ENCODE data around the gene CROCC2. TPM values are rescaled to one million over a fixed set of nuclear protein-coding genes. Genes with fewer than 3 reads are reported as not detected.

The CROCC2 gene
- polyA plus RNA-seq, 1 donor (not counting 4 experiments of a cell fraction or from before 2014, with no cell fraction given) = not detected

GRCh38 chr2:240877460-240878340 is 28.4 kb upstream of the CROCC2 start:
- no peak overlapping the region for H3K9ac ChIP-seq (ENCODE audit: control insufficient read depth, extremely low read depth, insufficient read depth, low read length)
- no peaks in the 10 kb centered on the region for H3K79me2 ChIP-seq (ENCODE audit: control insufficient read depth, insufficient read depth, low read length)
- H3K36me3 ChIP-seq (ENCODE audit: control insufficient read depth in 2 of 2, extremely low read depth in 1 of 2, insufficient read depth in 2 of 2, low read length in 2 of 2) = no peaks in the 10 kb centered on the region
- no peak overlapping the region for H3K4me3 ChIP-seq (ENCODE audit: control insufficient read depth in 2 of 3, extremely low read depth in 1 of 3, insufficient read depth in 2 of 3, low read depth in 1 of 3, low read length in 3 of 3)
- dilution Hi-C loops (cut with MboI; ENCODE audit: extremely low pct_ligation_motif_present, low sequenced_read_pairs) = no loop called here
- H2AFZ ChIP-seq (ENCODE audit: control insufficient read depth, low read length) = no peak overlapping the region
- no peaks in the 10 kb centered on the region for H3K27me3 ChIP-seq (ENCODE audit: control insufficient read depth, extremely low read depth, insufficient read depth, low read length)
- no peak for FAIRE-seq
- TF ChIP-seq EZH2 (IDR thresholded peaks at IDR 0.05; ENCODE audit: low read length) = no peak
- TF ChIP-seq CTCF (optimal IDR thresholded peaks at IDR 0.05 in 1 of 3, IDR thresholded peaks at IDR 0.05 in 1 of 3, conservative IDR thresholded peaks at IDR 0.05 in 1 of 3; ENCODE audit: extremely low read depth in 1 of 3, insufficient read depth in 2 of 3, low read length in 3 of 3) = no peak
- no peaks in the 10 kb centered on the region for H3K9me3 ChIP-seq (ENCODE audit: control insufficient read depth, low read depth, low read length)
- no peaks in the 10 kb centered on the region for H3K4me1 ChIP-seq (ENCODE audit: control insufficient read depth, extremely low read depth, insufficient read depth, low read length)
- H3K9me1 ChIP-seq (ENCODE audit: control insufficient read depth, extremely low read depth, insufficient read depth, low read length) = no peaks in the 10 kb centered on the region
- H3K4me2 ChIP-seq (ENCODE audit: control insufficient read depth, extremely low read depth, insufficient read depth, low read depth, low read length) = no peak overlapping the region
- H4K20me1 ChIP-seq (ENCODE audit: control insufficient read depth, extremely low read depth, insufficient read depth, low read length) = no peaks in the 10 kb centered on the region
- H3K27ac ChIP-seq (ENCODE audit: control insufficient read depth, insufficient read depth, low read length) = no peak overlapping the region
- DNase-seq (ENCODE audit: low read depth, low spot score) = no peak

- H3K4me3 ChIP-seq (ENCODE audit: control insufficient read depth in 2 of 3, extremely low read depth in 1 of 3, insufficient read depth in 2 of 3, low read depth in 1 of 3, low read length in 3 of 3) = no peak overlapping the region
- dilution Hi-C loops (cut with MboI; ENCODE audit: extremely low pct_ligation_motif_present, low sequenced_read_pairs) = no loop called here
- H3K36me3 ChIP-seq (ENCODE audit: control insufficient read depth in 2 of 2, extremely low read depth in 1 of 2, insufficient read depth in 2 of 2, low read length in 2 of 2) = no peaks in the 10 kb centered on the region
- H3K9ac ChIP-seq (ENCODE audit: control insufficient read depth, extremely low read depth, insufficient read depth, low read length) = no peak overlapping the region
- H3K9me3 ChIP-seq (ENCODE audit: control insufficient read depth, low read depth, low read length) = no peaks in the 10 kb centered on the region
- H4K20me1 ChIP-seq (ENCODE audit: control insufficient read depth, extremely low read depth, insufficient read depth, low read length) = no peaks in the 10 kb centered on the region
- H3K9me1 ChIP-seq (ENCODE audit: control insufficient read depth, extremely low read depth, insufficient read depth, low read length) = no peaks in the 10 kb centered on the region
- DNase-seq (ENCODE audit: low read depth, low spot score) = no peak
- H3K4me1 ChIP-seq (ENCODE audit: control insufficient read depth, extremely low read depth, insufficient read depth, low read length) = no peaks in the 10 kb centered on the region
- H3K79me2 ChIP-seq (ENCODE audit: control insufficient read depth, insufficient read depth, low read length) = no peaks in the 10 kb centered on the region
- H2AFZ ChIP-seq (ENCODE audit: control insufficient read depth, low read length) = no peak overlapping the region
- no peak overlapping the region for H3K27ac ChIP-seq (ENCODE audit: control insufficient read depth, insufficient read depth, low read length)
- FAIRE-seq = no peak
- no peak for TF ChIP-seq EZH2 (IDR thresholded peaks at IDR 0.05; ENCODE audit: low read length)
- no peak for TF ChIP-seq CTCF (optimal IDR thresholded peaks at IDR 0.05 in 1 of 3, IDR thresholded peaks at IDR 0.05 in 1 of 3, conservative IDR thresholded peaks at IDR 0.05 in 1 of 3; ENCODE audit: extremely low read depth in 1 of 3, insufficient read depth in 2 of 3, low read length in 3 of 3)
- no peaks in the 10 kb centered on the region for H3K27me3 ChIP-seq (ENCODE audit: control insufficient read depth, extremely low read depth, insufficient read depth, low read length)
- H3K4me2 ChIP-seq (ENCODE audit: control insufficient read depth, extremely low read depth, insufficient read depth, low read depth, low read length) = no peak overlapping the region
These were observed 27.7 kb upstream of the CROCC2 start for GRCh38 chr2:240878341-240878936.

Data from keratinocyte (primary cell).